SK-N-MC (cell line): ENCODE results near the gene TBL3.

Experiments
- EZH2 ChIP-seq: fragments of 200-600 bp; sonication (generic); IDR thresholded peaks from one replicate; pipeline ENCODE4 v1.6.1; 2017; ENCODE audit warnings: antibody characterized with exemption
- POLR2AphosphoS5 ChIP-seq: IDR thresholded peaks from 2 replicates; pipeline ENCODE4 v1.6.1; 2012; ENCODE audit warnings: mild to moderate bottlenecking, low read depth, low read length, borderline replicate concordance

DNA sequence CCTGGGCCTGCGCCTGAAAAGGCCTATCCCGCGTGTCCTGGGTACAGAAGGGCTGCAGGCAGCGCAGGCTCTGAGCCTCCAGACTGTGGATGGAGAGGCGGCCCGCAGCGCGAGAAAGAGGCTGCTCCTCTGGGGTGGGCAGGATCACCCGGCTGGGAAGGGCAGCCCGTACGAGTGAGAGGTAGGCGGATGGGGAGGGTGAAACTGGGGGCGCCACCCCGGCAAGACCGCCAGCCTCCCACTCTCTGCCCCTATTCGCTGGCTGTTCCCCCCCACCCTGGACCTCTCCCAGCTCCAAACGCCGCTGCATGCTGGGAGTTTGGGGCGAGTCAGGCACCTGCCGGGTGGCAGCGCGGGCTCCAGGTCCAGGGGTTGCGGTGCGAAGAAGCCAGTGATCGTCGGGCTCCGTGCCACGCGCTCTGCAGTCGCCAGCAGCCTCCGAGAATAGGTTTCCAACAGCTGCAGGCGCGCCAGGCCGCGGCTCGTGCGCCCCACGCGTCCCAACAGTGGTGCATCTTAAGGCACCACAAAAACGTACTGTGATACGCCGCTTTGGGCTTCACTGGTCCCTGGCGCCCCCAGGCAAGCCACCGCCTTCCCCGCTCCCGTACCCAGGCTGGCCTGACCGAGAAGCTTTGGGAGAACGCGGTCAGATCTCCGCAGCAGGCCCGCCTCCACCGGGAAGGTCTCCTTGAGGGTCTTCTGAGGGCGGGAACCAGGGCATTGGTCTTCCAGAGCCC is 8.3 kb downstream of the TBL3 start:
- TF ChIP-seq EZH2 (no peak), POLR2AphosphoS5 (no peak)
